ENCODE data around the gene JDP2.

The JDP2 gene

DNA sequence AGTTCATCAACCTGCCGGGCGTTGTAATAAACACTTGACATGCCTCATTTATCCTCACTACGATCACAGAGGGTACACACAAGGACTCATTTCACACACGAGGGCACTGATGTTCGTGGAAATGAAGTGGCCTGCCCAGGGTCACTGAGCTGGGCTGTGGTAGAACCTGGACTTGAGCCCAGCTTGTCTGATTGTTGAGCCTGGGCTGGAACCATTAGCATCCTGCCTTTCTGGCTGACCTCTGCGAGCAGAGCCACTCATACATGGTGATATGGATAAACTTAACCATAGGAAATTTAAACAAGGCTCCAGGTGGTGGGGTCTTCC is 16.6 kb upstream of the JDP2 start:
- no peak for DNase-seq

DNA sequence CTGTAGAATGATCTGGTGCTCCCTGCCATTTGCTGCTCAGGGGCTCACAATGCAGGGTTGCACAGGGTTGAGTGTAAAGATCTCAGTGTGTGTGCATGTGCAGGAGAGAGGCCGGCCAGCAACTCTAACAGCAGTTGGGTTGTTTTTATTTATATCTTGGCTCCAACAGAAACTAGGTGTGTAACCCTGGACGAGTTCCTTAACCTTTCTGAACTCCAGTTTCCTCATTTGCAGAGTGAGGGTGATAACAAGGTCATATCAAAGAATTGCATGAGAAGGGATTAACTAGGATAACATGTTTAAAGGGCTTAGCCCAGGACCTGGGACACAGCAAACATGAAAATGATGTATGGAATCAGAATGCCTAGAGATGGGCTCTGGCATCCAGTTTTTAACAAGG is 14.8 kb upstream of the JDP2 start:
- no peak for DNase-seq

DNA sequence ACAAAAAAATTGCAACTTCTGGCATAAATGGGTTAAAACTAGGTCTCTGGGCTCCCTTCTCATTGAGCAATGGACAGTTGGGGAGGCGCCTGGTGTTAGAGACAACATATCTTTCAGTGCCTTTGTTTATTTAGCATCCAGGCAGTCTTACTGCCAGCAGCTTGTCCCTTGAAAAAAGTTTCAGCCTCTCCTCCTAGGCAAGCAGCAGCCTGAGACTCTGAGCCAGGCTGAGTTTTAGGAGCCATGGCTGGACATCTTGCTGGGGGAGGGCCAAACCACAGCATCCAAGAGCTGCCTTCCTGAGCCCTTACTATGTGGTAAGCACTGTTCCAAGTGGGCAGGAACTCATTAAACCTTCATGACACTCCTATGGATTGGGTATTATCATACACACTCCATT is 10.1 kb upstream of the JDP2 start:
- no peak for DNase-seq

- DNase-seq: no peak
Observed at GRCh38 chr14:75418850-75419768, 8.7 kb upstream of the JDP2 start.

DNA sequence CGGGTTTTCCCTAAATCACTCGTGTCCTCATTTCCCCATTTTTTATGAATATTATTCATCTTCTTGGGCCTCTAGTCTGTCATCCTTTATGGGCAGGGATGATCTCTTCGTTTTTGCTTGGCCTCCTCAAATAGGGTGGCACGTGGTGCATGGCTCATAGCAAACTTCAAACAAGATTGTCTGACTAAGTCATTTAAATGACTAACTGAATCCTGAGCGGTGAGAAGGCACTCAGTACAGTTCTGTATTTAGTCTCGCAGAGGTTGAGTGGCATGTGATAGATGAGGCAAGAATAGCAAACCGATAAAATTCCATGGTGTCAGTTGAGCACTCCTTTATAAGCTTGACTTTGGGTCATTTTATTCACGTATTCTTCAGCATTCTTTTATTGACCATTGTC is 5.7 kb upstream of the JDP2 start:
- DNase-seq: no peak

DNA sequence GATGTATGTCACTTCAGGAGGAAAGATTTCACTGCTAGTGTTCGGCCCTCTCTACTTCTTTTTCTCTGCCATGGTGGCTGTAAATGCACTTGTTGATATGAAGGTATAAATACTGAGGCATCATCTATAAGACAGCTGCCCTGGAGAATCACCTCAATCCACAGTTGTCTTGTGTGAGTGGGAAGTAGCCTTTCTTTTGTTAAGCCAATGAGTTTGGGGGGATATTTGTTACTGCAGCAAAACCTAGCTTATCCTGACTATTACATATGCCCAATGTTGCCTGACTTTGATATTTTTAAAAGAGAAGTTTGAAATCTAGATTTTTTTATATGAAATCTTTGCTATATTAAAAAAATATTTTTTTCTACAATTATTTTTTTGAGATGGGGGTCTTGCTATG is 3.3 kb upstream of the JDP2 start:
- DNase-seq: no peak

- no peak for DNase-seq
Observed at GRCh38 chr14:75425446-75425845, 2.4 kb upstream of the JDP2 start.

GRCh38 chr14:75426332-75427125 is 1.3 kb upstream of the JDP2 start:
- no peak for DNase-seq

DNA sequence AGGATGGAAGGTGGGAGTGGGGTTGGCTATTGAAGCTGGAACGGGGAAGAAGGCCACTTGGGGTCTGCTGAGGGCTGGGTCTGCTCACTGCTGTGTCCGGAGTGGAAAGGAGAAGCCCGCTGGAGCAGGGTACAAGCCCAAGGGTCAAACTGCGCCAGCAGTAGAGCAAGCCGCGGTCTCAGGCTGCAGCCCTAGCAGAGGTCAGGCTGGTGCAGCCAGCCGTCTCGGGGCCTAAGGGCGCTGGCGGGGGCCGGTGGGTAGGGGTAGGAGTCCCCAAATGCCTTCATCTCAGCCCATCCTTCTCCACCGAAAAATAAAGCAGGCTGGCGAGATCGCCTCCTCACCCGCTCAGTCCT is 718 bp upstream of the JDP2 start:
- DNase-seq: no peak

- no peak for DNase-seq
Observed at GRCh38 chr14:75428230-75429104, 645 bp downstream of the JDP2 start.

GRCh38 chr14:75429562-75429961 is 1.7 kb downstream of the JDP2 start:
- DNase-seq: no peak

DNA sequence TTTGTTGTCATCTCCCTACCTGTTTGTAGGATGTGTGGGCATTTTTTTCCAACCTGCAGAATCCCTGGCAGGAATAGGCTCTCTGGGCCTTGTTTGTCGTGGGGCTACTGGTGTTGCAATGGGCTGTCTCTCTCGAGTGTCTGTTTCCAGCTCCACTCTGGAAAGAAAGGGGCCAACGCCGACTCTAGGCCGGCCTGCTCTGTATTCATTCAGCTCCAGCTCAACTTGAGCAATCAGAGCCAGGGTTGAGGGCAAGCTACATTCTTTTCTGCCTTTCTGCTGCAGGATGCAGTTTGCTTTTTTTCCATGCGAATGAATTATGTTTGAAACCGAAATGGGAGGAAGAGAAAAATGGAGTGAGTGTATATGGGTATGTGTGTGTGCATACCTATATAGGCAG is 2.3 kb downstream of the JDP2 start:
- DNase-seq: no peak

DNA sequence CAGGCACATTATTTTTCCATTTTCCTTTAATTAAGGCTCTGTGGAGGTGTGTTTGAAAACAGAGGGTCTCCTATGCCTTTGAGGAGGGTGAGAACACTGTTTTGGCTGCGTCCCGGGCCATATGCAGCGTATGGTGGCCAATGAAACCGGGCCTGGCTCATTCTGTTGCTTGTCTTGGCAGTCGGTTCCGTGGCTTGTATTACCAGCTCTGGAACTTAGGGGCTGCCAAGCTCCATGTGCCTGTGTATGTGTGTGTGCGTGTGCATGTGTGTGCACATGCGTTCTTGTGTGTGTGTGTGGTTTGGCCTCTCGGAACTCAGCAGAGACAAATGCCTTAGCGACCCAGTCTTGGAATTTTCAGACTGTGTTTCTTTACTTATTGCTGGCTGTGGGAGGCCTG is 2.7 kb downstream of the JDP2 start:
- no peak for DNase-seq

GRCh38 chr14:75430976-75431375 is 3.2 kb downstream of the JDP2 start:
- DNase-seq: no peak

DNA sequence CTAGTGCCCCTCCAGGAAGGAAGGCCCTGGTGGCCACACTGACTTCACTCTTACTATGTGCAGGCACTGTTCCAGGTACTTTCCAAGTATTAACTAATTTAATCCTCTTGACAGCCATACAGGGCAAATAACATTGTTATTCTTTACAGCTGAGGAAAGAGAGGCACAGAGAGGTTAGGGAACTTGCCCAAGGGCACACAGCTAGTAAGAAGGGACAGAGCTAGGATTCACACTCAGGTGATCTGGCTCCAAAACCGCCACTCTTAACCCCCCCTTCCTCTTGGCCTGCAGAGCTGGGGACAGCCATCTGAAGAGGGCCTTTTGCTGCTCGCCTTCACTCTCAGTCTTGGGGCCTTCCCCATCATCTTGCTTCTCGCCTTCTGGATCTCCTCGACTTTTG is 4.0 kb downstream of the JDP2 start:
- no peak for DNase-seq

- no peak for DNase-seq
Observed at GRCh38 chr14:75432411-75432810, 4.6 kb downstream of the JDP2 start.

DNA sequence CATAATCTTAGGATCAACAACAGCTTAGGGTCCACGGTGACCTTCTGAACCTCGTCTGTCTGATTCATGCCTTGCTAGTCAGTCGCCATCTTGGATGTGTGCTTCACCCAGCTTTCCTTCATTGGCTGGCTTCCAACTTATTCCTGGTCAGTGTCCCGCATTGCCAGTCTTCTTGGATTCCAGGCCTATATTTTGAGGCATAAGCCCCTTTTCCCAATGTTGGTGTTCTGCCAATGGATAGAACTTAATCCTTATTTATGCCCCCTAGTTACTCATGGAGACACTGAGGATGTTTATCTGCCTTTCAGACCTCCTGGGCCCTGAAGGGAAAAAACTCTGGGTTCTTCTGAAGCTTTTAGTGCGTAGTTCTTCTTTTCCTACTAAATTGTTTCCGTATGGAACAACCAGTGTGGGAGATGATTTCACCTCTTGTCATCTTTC is 5.8 kb downstream of the JDP2 start:
- DNase-seq: no peak

DNA sequence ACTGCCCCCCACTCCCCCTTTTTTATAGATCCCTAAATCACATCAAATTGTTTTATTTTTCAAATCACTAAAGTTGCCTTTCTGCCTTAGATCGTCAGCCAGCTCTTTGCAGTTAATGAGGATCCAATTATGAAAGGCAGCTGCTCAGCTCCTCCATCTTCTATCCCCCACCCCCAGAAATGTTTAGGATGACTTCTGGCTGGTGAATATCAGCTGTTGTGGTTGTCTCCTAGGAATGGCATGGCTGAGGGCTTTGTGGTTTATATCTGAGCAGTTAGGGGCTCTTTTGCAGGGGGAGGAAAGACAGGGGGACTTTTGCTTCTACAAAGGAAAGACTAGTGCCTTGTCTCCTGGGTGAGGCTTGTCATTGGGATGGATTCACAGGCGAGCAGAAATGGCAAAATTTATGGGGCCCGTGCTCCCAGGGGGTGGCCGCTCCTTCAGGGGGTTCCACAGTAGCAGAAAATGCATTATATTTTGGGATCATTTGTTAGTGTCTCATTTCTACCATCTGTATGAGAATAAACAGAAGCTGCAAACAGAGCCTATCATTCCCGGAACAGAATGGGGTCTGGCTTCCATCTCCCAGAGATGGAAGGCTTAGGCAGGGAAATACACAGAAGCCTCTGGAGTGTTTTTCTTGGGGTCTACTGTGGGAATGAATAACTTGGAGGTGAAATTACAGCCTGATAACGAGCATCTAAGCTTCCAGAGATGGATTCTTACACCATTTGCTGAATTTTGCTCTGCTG is 6.5 kb downstream of the JDP2 start:
- DNase-seq: no peak

DNA sequence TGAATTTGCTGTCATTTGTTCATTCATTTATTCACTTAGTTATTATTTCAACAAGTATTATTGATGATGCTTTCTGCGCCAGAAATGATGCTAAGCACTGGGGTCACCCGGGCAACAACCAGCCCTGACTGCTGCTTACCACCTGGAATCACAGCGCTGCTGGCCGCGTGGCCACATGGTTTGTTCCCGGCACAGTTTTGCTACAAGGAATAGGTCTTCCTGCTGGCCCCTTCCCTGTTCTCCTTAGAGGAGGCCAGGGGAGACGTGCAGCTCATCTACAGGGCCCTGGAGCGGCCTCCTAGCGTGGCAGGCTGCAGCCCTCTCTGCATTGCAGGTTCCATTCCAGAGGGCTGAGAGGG is 7.0 kb downstream of the JDP2 start:
- DNase-seq: no peak

- DNase-seq: no peak
Observed at GRCh38 chr14:75435473-75435872, 7.7 kb downstream of the JDP2 start.

- no peak for DNase-seq
Observed at GRCh38 chr14:75437201-75438143, 9.7 kb downstream of the JDP2 start.
